Nephron (organoid): Measurements from ENCODE around the gene SHISAL1.

Source experiments
- H3K27ac Mint-ChIP-seq, 3 experiments: 2 replicates each; pipeline ENCODE4 v1.8.0; 2020; ENCODE audit warnings: mixed read lengths in 3 of 3, mild to moderate bottlenecking in 2 of 3, moderate library complexity in 1 of 3
- H3K27me3 Mint-ChIP-seq: 2 replicates; pipeline ENCODE4 v1.8.0; 2021; ENCODE audit warnings: low read depth, mild to moderate bottlenecking, moderate library complexity, mixed read lengths
- H3K36me3 Mint-ChIP-seq: 2 replicates; pipeline ENCODE4 v1.8.0; 2020; ENCODE audit warnings: low read depth, mixed read lengths
- H3K4me1 Mint-ChIP-seq: 2 replicates; pipeline ENCODE4 v1.8.0; 2020; ENCODE audit warnings: mixed read lengths
- H3K4me3 Mint-ChIP-seq, 3 experiments: 2 replicates each; pipeline ENCODE4 v1.8.0; 2020; ENCODE audit warnings: mild to moderate bottlenecking in 3 of 3, mixed read lengths in 3 of 3, moderate library complexity in 2 of 3
- H3K9me3 Mint-ChIP-seq: 2 replicates; pipeline ENCODE4 v1.8.0; 2020; ENCODE audit warnings: mixed read lengths
- TF ChIP-seq, protein P1 (sequence below), 3 experiments: fragments of 200-600 bp; sonication (generic); IDR thresholded peaks; one replicate each; pipeline ENCODE4 v1.5.0; 2021; ENCODE audit warnings: antibody characterized with exemption in 3 of 3; ENCODE audit not compliant: unreplicated experiment in 3 of 3

Gene SHISAL1

DNA sequence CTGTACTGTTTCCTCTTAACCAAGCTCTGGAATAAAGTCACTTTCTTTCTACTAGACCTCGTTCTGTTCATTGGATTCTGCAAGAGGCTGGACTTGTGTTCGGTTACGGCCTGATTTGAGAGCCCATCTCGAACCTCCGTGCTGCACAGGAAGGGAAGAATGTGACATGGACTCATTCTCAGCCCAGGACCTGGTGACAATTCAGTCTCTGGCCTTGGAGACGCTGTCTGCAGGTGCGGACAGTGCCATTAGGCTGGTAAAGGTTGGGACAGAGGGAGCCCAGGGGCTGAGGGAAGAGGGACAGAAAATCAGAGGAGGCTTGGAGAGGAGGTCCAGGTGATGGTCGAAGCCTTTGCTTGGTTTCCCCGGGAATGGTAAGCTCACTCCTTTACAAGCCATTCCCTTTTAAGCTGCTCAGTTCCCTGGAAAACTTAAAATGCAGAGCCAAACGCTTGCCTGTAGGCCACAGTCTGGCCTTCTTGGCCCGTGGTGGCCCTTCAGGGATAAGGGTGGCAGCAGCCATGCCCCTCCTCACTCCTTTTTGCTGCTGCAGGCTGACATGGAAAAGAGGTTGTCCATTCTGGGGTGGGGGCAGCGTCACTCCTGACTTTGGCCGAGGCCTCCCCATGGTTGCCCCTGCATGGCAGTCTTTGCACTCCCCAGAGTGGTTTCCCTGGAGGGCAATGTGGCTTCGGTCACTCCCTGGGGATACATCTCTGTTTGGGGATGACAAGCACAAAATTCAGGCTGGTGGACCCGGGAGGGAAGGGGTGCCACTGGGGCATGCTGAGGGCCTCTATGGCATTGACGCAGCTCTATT lies 52.3 kb downstream of the SHISAL1 start:
- Mint-ChIP-seq H3K27me3 (peaks cover 8% of the 10 kb centered on the region), H3K36me3 (no peaks in the 10 kb centered on the region), H3K4me1 (no peaks in the 10 kb centered on the region), H3K9me3 (peaks cover 3% of the 10 kb centered on the region), H3K27ac (no peak overlapping the region), H3K4me3 (no peak overlapping the region)
- TF ChIP-seq, protein P1, sequence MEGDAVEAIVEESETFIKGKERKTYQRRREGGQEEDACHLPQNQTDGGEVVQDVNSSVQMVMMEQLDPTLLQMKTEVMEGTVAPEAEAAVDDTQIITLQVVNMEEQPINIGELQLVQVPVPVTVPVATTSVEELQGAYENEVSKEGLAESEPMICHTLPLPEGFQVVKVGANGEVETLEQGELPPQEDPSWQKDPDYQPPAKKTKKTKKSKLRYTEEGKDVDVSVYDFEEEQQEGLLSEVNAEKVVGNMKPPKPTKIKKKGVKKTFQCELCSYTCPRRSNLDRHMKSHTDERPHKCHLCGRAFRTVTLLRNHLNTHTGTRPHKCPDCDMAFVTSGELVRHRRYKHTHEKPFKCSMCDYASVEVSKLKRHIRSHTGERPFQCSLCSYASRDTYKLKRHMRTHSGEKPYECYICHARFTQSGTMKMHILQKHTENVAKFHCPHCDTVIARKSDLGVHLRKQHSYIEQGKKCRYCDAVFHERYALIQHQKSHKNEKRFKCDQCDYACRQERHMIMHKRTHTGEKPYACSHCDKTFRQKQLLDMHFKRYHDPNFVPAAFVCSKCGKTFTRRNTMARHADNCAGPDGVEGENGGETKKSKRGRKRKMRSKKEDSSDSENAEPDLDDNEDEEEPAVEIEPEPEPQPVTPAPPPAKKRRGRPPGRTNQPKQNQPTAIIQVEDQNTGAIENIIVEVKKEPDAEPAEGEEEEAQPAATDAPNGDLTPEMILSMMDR (IDR thresholded peaks at IDR 0.05; ENCODE audit: unreplicated experiment in 3 of 3), result no peak

DNA sequence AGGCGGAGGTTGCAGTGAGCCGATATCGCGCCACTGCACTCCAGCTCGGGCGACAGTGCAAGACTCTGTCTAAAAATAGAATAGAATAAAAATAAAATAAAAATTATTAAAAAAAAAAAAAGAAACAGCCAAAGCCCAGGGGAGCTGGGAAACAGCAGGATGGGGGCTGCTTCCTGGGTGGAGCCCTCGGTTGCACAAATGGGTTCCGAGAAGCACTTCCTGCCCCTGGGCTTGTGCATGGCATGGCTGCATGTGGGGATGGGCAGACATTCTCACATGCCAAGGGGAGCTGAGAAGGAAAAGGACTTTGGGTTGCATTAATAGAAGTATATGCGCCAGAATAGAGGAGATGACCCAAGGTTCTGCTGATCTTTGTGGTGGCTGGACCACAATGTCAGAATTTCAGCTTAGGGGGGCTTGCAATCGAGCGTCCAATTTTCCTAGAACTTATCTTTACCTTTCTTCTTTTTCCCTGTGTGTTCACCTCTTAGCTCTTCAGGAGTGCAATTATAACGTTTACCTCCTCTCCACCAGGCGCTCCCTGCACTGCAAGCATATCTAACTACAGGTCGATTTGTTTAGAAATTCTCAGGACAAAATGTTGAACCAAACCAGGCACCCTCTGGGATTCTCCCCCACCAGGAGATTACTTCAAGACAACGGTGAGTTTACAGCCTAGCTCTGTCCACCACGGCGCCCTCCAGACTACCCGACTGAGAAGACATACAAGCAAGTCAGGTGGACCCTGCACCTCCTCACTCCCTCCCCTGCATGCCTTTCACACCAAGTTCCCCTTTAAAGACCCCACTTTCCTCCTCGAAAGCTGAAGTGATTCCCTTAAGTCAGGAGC lies 53.2 kb downstream of the SHISAL1 start:
- Mint-ChIP-seq H3K27ac (no peak overlapping the region), H3K4me3 (no peak overlapping the region), H3K9me3 (peaks cover 6% of the 10 kb centered on the region), H3K27me3 (peaks cover 14% of the 10 kb centered on the region), H3K4me1 (no peaks in the 10 kb centered on the region), H3K36me3 (no peaks in the 10 kb centered on the region)
- TF ChIP-seq, protein P1 (IDR thresholded peaks at IDR 0.05; ENCODE audit: unreplicated experiment in 3 of 3), result no peak

- no peaks in the 10 kb centered on the region for H3K36me3 Mint-ChIP-seq
- H3K27me3 Mint-ChIP-seq, result peaks cover 14% of the 10 kb centered on the region
- peaks cover 6% of the 10 kb centered on the region for H3K9me3 Mint-ChIP-seq
- no peak overlapping the region for H3K4me3 Mint-ChIP-seq
- TF ChIP-seq, protein P1 (IDR thresholded peaks at IDR 0.05; ENCODE audit: unreplicated experiment in 3 of 3), result no peak
- H3K4me1 Mint-ChIP-seq, result no peaks in the 10 kb centered on the region
- H3K27ac Mint-ChIP-seq, result no peak overlapping the region
These were observed 55.9 kb downstream of the SHISAL1 start for GRCh38 chr22:44256556-44257485.

- Mint-ChIP-seq H3K4me1 (no peaks in the 10 kb centered on the region), H3K9me3 (peaks cover 10% of the 10 kb centered on the region), H3K36me3 (no peaks in the 10 kb centered on the region), H3K27ac (no peak overlapping the region), H3K27me3 (peaks cover 14% of the 10 kb centered on the region), H3K4me3 (no peak overlapping the region)
- TF ChIP-seq, protein P1 (IDR thresholded peaks at IDR 0.05; ENCODE audit: unreplicated experiment in 3 of 3), result no peak
These were observed 56.7 kb downstream of the SHISAL1 start for GRCh38 chr22:44256085-44256484.

DNA sequence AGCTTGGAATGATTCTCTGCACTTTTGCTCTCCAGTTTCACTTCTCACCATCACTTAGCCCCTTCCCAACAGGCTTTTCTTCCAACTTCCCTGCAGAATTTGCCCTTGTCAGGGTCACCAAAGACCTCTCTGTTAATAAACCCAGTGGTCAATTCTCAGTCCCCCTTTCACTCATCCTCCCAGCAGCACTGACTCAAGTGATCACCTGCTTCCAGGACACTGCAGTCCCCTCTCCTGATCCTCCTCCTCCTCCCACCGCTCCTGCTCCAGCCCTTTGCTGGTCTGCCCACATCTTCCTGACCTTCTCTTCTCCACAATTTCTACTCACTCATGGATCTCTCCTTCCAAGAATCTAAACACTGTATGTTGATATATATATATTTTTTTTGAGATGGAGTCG lies 57.9 kb downstream of the SHISAL1 start:
- peaks cover 21% of the 10 kb centered on the region for H3K9me3 Mint-ChIP-seq
- peaks cover 9% of the 10 kb centered on the region for H3K36me3 Mint-ChIP-seq
- no peaks in the 10 kb centered on the region for H3K4me1 Mint-ChIP-seq
- TF ChIP-seq, protein P1 (IDR thresholded peaks at IDR 0.05; ENCODE audit: unreplicated experiment in 3 of 3), result no peak
- no peak overlapping the region for H3K4me3 Mint-ChIP-seq
- peaks cover 11% of the 10 kb centered on the region for H3K27me3 Mint-ChIP-seq
- no peak overlapping the region for H3K27ac Mint-ChIP-seq
